ENCODE data around the gene PSMF1.

GRCh38 chr20:1081891-1082290, 36.5 kb upstream of the PSMF1 start:
- TF ChIP-seq CTCF (conservative IDR thresholded peaks at IDR 0.05; ENCODE audit: low read depth in 2 of 2) (no peak), POLR2AphosphoS5 (IDR thresholded peaks at IDR 0.05; ENCODE audit: low read depth) (no peak), REST (IDR thresholded peaks at IDR 0.05; ENCODE audit: unreplicated experiment) (no peak), EZH2 (IDR thresholded peaks at IDR 0.05; ENCODE audit: low read depth, unreplicated experiment) (no peak), EZH2phosphoT487 (IDR thresholded peaks at IDR 0.05; ENCODE audit: unreplicated experiment) (no peak), JUNB (IDR thresholded peaks at IDR 0.05; ENCODE audit: unreplicated experiment) (no peak), STAT1 (IDR thresholded peaks at IDR 0.05; ENCODE audit: unreplicated experiment) (no peak), CREB1 (CRISPR knock-in tag; IDR thresholded peaks at IDR 0.05; ENCODE audit: low read depth) (no peak)
